HCT116 (cell line): ENCODE results near the gene E4F1. TPM values are rescaled to one million over a fixed set of nuclear protein-coding genes. Genes with fewer than 3 reads are reported as not detected.

Experiments
- ATAC-seq: fragments of 200-7000 bp; cut with Tn5 transposase; 2 replicates; pipeline ENCODE4 v1.9.1; 2020; ENCODE audit warnings: mild to moderate bottlenecking, moderate library complexity
- BruUV-seq: library from RNA; stranded (reverse); fragments of 400-500 nt; replicated peaks from 2 replicates; lab custom pipeline; 2021; lab: Mats Ljungman, UMichigan
- CTCF ChIA-PET: fragments of 300-600 bp; sonication (Branson Sonifier 250); formaldehyde crosslinking; loops from one replicate; lab custom pipeline; 2021; ENCODE audit warnings: antibody characterized with exemption; lab: Charles Lee
- POLR2A ChIA-PET: fragments of 300-600, 350-600 bp; sonication (Branson Sonifier 250); formaldehyde crosslinking; loops from one replicate; lab custom pipeline; 2021; ENCODE audit warnings: antibody characterized with exemption; lab: Charles Lee
- RAD21 ChIA-PET, 2 experiments: fragments of 300-600 bp; sonication (Branson Sonifier 250); formaldehyde crosslinking; loops; one replicate each; lab custom pipeline; 2023; ENCODE audit warnings: low total read pairs in 2 of 2; ENCODE audit not compliant: uncharacterized antibody in 2 of 2, unreplicated experiment in 2 of 2, low non-redundant PET in 1 of 2; lab: Charles Lee
- DNase-seq: peaks from one replicate; pipeline ENCODE4 v3.0.0-alpha.2; 2010; ENCODE audit warnings: low read depth, low spot score
- H2AFZ ChIP-seq: fragments of 200-600 bp; shearing (Covaris generic), sonication (generic); 2 replicates; pipeline ENCODE4 v1.6.1; 2017; ENCODE audit warnings: low read depth, mixed run types, mixed read lengths, antibody characterized with exemption, low read length; ENCODE audit not compliant: poor library complexity, severe bottlenecking
- H3K27ac ChIP-seq: 2 replicates; pipeline ENCODE4 v1.5.1; 2012; ENCODE audit warnings: low read depth, low read length
- H3K27me3 ChIP-seq: fragments of 200-600 bp; sonication (generic); 2 replicates; pipeline ENCODE4 v1.6.1; 2016; ENCODE audit warnings: mixed run types, low read length, mixed read lengths; ENCODE audit not compliant: insufficient read depth
- H3K36me3 ChIP-seq, 2 experiments: fragments of 200-500 bp in 1 of 2; fragments of 200-600 bp in 1 of 2; sonication (Bioruptor generic) in 1 of 2; sonication (generic) in 1 of 2; 2 replicates each; pipeline versions ENCODE4 v1.5.1 to v1.6.1; 2014 to 2016; ENCODE audit warnings: low read length in 2 of 2, inconsistent platforms in 1 of 2, mixed read lengths in 1 of 2, mixed run types in 1 of 2; ENCODE audit not compliant: insufficient read depth in 2 of 2, control insufficient read depth in 1 of 2
- H3K4me1 ChIP-seq, 2 experiments: fragments of 200-600 bp in 1 of 2; sonication (generic) in 1 of 2; 2 replicates each; pipeline versions ENCODE4 v1.5.1 to v1.6.1; 2012 to 2017; ENCODE audit warnings: low read length in 2 of 2, inconsistent platforms in 1 of 2, mild to moderate bottlenecking in 1 of 2, mixed read lengths in 1 of 2, mixed run types in 1 of 2, moderate library complexity in 1 of 2; ENCODE audit not compliant: insufficient read depth in 2 of 2, control insufficient read depth in 1 of 2
- H3K4me2 ChIP-seq: fragments of 200-600 bp; sonication (generic); 2 replicates; pipeline ENCODE4 v1.6.1; 2017; ENCODE audit warnings: mixed run types, low read length, mixed read lengths
- H3K4me3 ChIP-seq, 2 experiments: fragments of 200-600 bp in 1 of 2; sonication (generic) in 1 of 2; replicated peaks in 1 of 2; 2 replicates each; pipeline ENCODE4 v1.5.1; 2011 to 2016; ENCODE audit warnings: low read length in 2 of 2, control low read depth in 1 of 2, low read depth in 1 of 2, mild to moderate bottlenecking in 1 of 2, mixed read lengths in 1 of 2, mixed run types in 1 of 2
- H3K79me2 ChIP-seq: fragments of 200-600 bp; sonication (generic); 2 replicates; pipeline ENCODE4 v1.6.1; 2017; ENCODE audit warnings: mild to moderate bottlenecking, mixed run types, low read length, moderate library complexity, mixed read lengths; ENCODE audit not compliant: insufficient read depth
- H3K9ac ChIP-seq: fragments of 200-600 bp; sonication (generic); 2 replicates; pipeline ENCODE4 v1.6.1; 2016; ENCODE audit warnings: low read length, mixed read lengths
- H3K9me2 ChIP-seq: fragments of 200-600 bp; sonication (generic), shearing (Covaris generic); 2 replicates; pipeline ENCODE4 v1.6.1; 2017; ENCODE audit warnings: mixed run types, mild to moderate bottlenecking, moderate library complexity; ENCODE audit not compliant: insufficient read depth
- H3K9me3 ChIP-seq, 2 experiments: fragments of 200-500 bp in 1 of 2; fragments of 200-600 bp in 1 of 2; sonication (Bioruptor generic) in 1 of 2; sonication (generic) in 1 of 2; 2 replicates each; pipeline ENCODE4 v1.6.1; 2014 to 2017; ENCODE audit warnings: low read length in 2 of 2, mixed read lengths in 2 of 2, inconsistent platforms in 1 of 2, low read depth in 1 of 2, mild to moderate bottlenecking in 1 of 2, mixed run types in 1 of 2, moderate library complexity in 1 of 2; ENCODE audit not compliant: control insufficient read depth in 1 of 2, insufficient read depth in 1 of 2
- H4K20me1 ChIP-seq: fragments of 200-600 bp; sonication (generic), shearing (Covaris generic); 2 replicates; pipeline ENCODE4 v1.6.1; 2017; ENCODE audit warnings: mixed run types, mild to moderate bottlenecking, moderate library complexity; ENCODE audit not compliant: insufficient read depth
- ATF3 ChIP-seq: IDR thresholded peaks from 2 replicates; pipeline ENCODE4 v1.6.1; 2012
- CBX3 ChIP-seq: IDR thresholded peaks from 2 replicates; pipeline ENCODE4 v1.6.1; 2012; ENCODE audit warnings: low read depth
- CEBPB ChIP-seq: IDR thresholded peaks from 2 replicates; pipeline ENCODE4 v1.6.1; 2012; ENCODE audit warnings: low read depth
- CTCF ChIP-seq, 3 experiments: fragments of 200-600 bp in 1 of 3; sonication (generic) in 1 of 3; IDR thresholded peaks in 2 of 3; conservative IDR thresholded peaks in 1 of 3; 2 replicates each; pipeline ENCODE4 v1.5.1; 2012 to 2017; ENCODE audit warnings: low read depth in 2 of 3, low read length in 2 of 3, antibody characterized with exemption in 1 of 3, borderline replicate concordance in 1 of 3, control low read depth in 1 of 3, mild to moderate bottlenecking in 1 of 3, mixed read lengths in 1 of 3, mixed run types in 1 of 3, moderate library complexity in 1 of 3; ENCODE audit not compliant: insufficient read depth in 1 of 3
- EZH2 ChIP-seq: fragments of 200-600 bp; sonication (generic); IDR thresholded peaks from 2 replicates; pipeline ENCODE4 v1.6.1; 2017; ENCODE audit warnings: antibody characterized with exemption, mixed run types
- POLR2A ChIP-seq: IDR thresholded peaks from 2 replicates; pipeline ENCODE4 v1.7.0; 2011; ENCODE audit warnings: borderline replicate concordance; ENCODE audit not compliant: insufficient read depth, insufficient read length; ENCODE audit errors: extremely low read depth
- RAD21 ChIP-seq: IDR thresholded peaks from 2 replicates; pipeline ENCODE4 v1.6.1; 2012; ENCODE audit warnings: low read depth, mild to moderate bottlenecking
- SIN3A ChIP-seq: IDR thresholded peaks from 2 replicates; pipeline ENCODE4 v1.6.1; 2012; ENCODE audit warnings: low read depth
- YY1 ChIP-seq: IDR thresholded peaks from 2 replicates; pipeline ENCODE4 v1.6.1; 2011; ENCODE audit warnings: low read length, low read depth, moderate library complexity, mild to moderate bottlenecking; ENCODE audit not compliant: insufficient replicate concordance; ENCODE audit errors: extremely low read depth
- ZBTB33 ChIP-seq: IDR thresholded peaks from 2 replicates; pipeline ENCODE4 v1.6.1; 2011; ENCODE audit warnings: mild to moderate bottlenecking, low read length, moderate library complexity; ENCODE audit not compliant: insufficient replicate concordance; ENCODE audit errors: extremely low read depth
- ZFX ChIP-seq: fragments of 450-650 bp; IDR thresholded peaks from 2 replicates; pipeline ENCODE4 v1.6.1; 2017
- intact Hi-C: fragments of 100-400 bp; cut with micrococcal nuclease; formaldehyde crosslinking; loops from 2 replicates; pipeline ENCODE4 v1.10.0; 2022
- microRNA counts: library from miRNA; unstranded; fragments of <30 nt; microRNA quantifications from one replicate; lab custom pipeline; 2015
- microRNA-seq: library from miRNA; unstranded; fragments of <30 nt; microRNA quantifications from one replicate; pipeline ENCODE4, GENCODE V29; 2016; ENCODE audit warnings: borderline number of aligned reads
- total RNA-seq: library from RNA; stranded (reverse); gene quantifications from one replicate; pipeline ENCODE4 v1.2.1, GENCODE V29; 2021; ENCODE audit not compliant: unreplicated experiment

The E4F1 gene
- total RNA-seq, 1 experiment from 2014 or later = 40.7 TPM

- no peak overlapping the region for H3K9ac ChIP-seq
- H3K36me3 ChIP-seq = no peaks in the 10 kb centered on the region
- no peak overlapping the region; the same call in 1 of the 2 replicates for H3K27ac ChIP-seq
- H4K20me1 ChIP-seq = no peaks in the 10 kb centered on the region
- ATAC-seq = no peak
- H3K9me2 ChIP-seq = no peaks in the 10 kb centered on the region
- no peak for DNase-seq
- H3K4me2 ChIP-seq = no peak overlapping the region
- no peaks in the 10 kb centered on the region for H3K79me2 ChIP-seq
- no TSS peak for BruUV-seq
- no peak for TF ChIP-seq EZH2
- TF ChIP-seq ZBTB33 = no peak
- no peak for TF ChIP-seq CBX3
- no peak for TF ChIP-seq YY1
- TF ChIP-seq RAD21 = no peak
- TF ChIP-seq CEBPB = no peak
- no peak for TF ChIP-seq ATF3
- no peak for TF ChIP-seq SIN3A
- TF ChIP-seq ZFX = no peak
- no peak for TF ChIP-seq POLR2A
- TF ChIP-seq CTCF (IDR thresholded peaks at IDR 0.05 in 2 of 3, conservative IDR thresholded peaks at IDR 0.05 in 1 of 3; ENCODE audit: borderline replicate concordance in 1 of 3, insufficient read depth in 1 of 3, low read depth in 2 of 3, low read length in 2 of 3) = no peak
- RAD21 ChIA-PET = no interaction called here
- intact Hi-C loops = no loop called here
- POLR2A ChIA-PET = interaction anchor here (0.7 kb wide), 1 partner anchor 8 kb away, joined by 5 read pairs; no protein-coding TSS in a partner anchor
- H3K4me1 ChIP-seq = no peaks in the 10 kb centered on the region
- CTCF ChIA-PET = no interaction called here
- no peak overlapping the region for H3K4me3 ChIP-seq
- H2AFZ ChIP-seq = no peak overlapping the region
- H3K27me3 ChIP-seq = no peaks in the 10 kb centered on the region
- no peaks in the 10 kb centered on the region for H3K9me3 ChIP-seq
Measured at GRCh38 chr16:2284797-2285576, 61.6 kb downstream of the E4F1 start.

MicroRNAs within 50 kb of the gene (microRNA counts, 767-probe panel; counts per million panel counts)
- not detected for microRNA hsa-miR-940 (lab: Ali Mortazavi, UCI)

Small RNA genes within 50 kb of the gene (microRNA-seq; reads per million reads assigned to microRNA genes)
- gene MIR3677 (not detected), gene MIR4717 (not detected)

Other genes starting within 250 kb of the E4F1 start
- gene NOXO1, start 242.1 kb upstream of the E4F1 start, total RNA-seq = 10.0 TPM
- 47.3 TPM for gene GFER, start 239.4 kb upstream of the E4F1 start, total RNA-seq
- gene SYNGR3, start 233.6 kb upstream of the E4F1 start, total RNA-seq = 11.5 TPM
- gene ZNF598, start 213.8 kb upstream of the E4F1 start, total RNA-seq = 57.4 TPM
- gene NPW, start 203.8 kb upstream of the E4F1 start, total RNA-seq = 226 TPM
- 58.4 TPM for gene NHERF2, start 196.7 kb upstream of the E4F1 start, total RNA-seq
- gene NTHL1, start 175.8 kb upstream of the E4F1 start, total RNA-seq = 40.1 TPM
- gene TSC2, start 175.6 kb upstream of the E4F1 start, total RNA-seq = 74.1 TPM
- 137 TPM for gene PKD1, start 87.7 kb upstream of the E4F1 start, total RNA-seq
- gene RAB26, start 75.0 kb upstream of the E4F1 start, total RNA-seq = 44.9 TPM
- gene TRAF7, start 67.8 kb upstream of the E4F1 start, total RNA-seq = 160 TPM
- 5.9 TPM for gene CASKIN1, start 27.0 kb upstream of the E4F1 start, total RNA-seq
- gene MLST8, start 18.1 kb upstream of the E4F1 start, total RNA-seq = 58.7 TPM
- 9.8 TPM for gene BRICD5, start 12.7 kb upstream of the E4F1 start, total RNA-seq
- gene PGP, start 8.8 kb upstream of the E4F1 start, total RNA-seq = 32.6 TPM
- gene DNASE1L2, start 12.9 kb downstream of the E4F1 start, total RNA-seq = 1.9 TPM
- 140 TPM for gene ECI1, start 28.0 kb downstream of the E4F1 start, total RNA-seq
- 257 TPM for gene RNPS1, start 44.5 kb downstream of the E4F1 start, total RNA-seq
- gene ABCA3, start 117.1 kb downstream of the E4F1 start, total RNA-seq = 5.4 TPM
- 60.8 TPM for gene CCNF, start 205.9 kb downstream of the E4F1 start, total RNA-seq
- gene TEDC2, start 236.5 kb downstream of the E4F1 start, total RNA-seq = 26.5 TPM
- 0.30 TPM for gene NTN3, start 247.7 kb downstream of the E4F1 start, total RNA-seq